Activated CD8-positive, alpha-beta memory T cell treated with anti-CD3 and anti-CD28 coated beads for 1 hour (primary cell): ENCODE results near the gene PSG11.
"Not testable (repeated sequence)": the region's sequence is repeated elsewhere in the genome, so short reads cannot be mapped to it uniquely, and the experiment has no call there.

Experiments used
- DNase-seq, 2 donors: peaks; one replicate each; pipeline ENCODE4 v3.0.0-alpha.2; 2020; ENCODE audit warnings: low read depth in 1 of 2; ENCODE audit errors: extremely low read depth in 1 of 2

PSG11 gene

GRCh38 chr19:42989851-42990250, 36.4 kb downstream of the PSG11 start:
- DNase-seq, result no peak

DNA sequence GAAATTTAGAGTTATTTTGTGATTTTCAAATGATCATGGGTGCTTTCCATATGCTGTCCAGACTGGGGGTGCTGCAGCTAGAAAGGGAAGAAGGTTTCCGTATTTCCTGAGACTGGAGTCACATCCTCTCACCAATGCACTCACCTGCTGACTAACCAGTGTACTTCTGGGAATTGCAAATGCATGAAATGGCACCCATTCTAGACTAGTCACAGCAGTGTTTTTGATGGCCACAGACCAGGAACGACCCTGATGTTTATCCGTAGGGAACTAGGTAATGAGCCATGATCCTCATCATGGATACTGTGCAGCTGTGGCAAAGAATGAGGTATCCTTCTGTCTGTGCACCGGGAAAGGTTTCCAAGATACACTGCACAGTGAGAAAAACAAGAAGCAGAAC, 37.1 kb downstream of the PSG11 start:
- DNase-seq, result not testable (repeated sequence)

GRCh38 chr19:42988206-42988605, 38.1 kb downstream of the PSG11 start:
- not testable (repeated sequence) for DNase-seq

GRCh38 chr19:42985588-42985987, 40.7 kb downstream of the PSG11 start:
- no peak for DNase-seq

DNA sequence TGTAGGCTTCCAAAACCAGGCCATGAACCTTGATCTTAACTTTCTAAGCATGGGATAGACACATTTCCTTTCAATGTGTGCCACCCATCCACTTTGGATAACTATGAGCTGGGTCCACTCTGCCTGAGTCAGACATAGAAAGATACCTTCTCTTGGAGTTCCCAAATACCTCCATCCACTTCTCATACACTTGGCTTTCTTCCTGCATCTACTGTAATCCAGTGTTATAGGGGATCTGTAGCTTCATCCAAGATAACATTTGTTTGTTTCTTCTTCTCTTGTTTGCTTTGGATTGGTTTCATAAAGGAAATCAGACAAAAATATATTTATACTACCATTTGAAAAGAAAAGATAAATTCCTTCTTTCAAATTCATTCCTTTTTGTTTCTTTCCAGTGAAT, 44.2 kb downstream of the PSG11 start:
- not testable (repeated sequence) for DNase-seq

DNA sequence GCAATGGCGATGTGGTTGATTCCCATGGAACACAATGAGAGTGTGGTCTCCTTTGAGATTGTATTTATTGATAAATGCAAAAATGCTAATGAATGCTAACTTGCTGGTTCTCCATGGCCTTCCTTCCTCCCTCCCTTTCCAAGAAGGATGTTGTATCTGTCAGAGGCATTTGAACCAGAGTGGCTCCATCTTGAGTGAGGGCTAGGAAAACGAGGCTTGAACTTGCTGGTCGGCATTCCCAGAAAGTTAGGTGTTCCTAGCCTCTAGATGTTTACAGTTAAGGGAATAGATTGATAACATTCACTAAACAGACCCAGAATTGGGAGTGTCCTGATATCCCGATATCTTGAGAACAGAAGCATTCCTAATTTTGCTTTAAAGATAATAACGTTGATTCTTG, 54.8 kb downstream of the PSG11 start:
- DNase-seq, result not testable (repeated sequence)

- DNase-seq, result no peak
These were observed 61.1 kb downstream of the PSG11 start for GRCh38 chr19:42965176-42965575.

DNA sequence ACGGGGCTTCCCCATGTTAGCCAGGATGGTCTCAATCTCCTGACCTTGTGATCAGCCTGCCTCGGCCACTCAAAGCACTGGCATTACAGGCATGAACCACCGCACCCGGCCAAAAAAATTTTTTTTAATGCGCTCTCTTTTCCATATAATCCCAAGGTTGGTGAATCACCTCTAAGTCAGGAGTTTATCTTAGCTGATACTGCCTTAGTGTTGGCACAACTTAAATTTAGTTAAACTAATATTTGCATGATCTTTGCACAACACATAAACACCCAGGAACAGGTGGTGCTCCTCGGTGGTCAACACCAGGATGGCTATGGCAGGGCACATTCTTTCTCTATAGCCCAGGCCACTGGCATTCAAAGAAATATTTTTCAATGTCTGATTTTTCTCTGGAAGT, 65.2 kb downstream of the PSG11 start:
- DNase-seq, result no peak
